ENCODE measurements around the gene CATSPER3.

GRCh38 chr5:135031813-135032694 is 64.3 kb downstream of the CATSPER3 start:
- TF ChIP-seq, protein P1, sequence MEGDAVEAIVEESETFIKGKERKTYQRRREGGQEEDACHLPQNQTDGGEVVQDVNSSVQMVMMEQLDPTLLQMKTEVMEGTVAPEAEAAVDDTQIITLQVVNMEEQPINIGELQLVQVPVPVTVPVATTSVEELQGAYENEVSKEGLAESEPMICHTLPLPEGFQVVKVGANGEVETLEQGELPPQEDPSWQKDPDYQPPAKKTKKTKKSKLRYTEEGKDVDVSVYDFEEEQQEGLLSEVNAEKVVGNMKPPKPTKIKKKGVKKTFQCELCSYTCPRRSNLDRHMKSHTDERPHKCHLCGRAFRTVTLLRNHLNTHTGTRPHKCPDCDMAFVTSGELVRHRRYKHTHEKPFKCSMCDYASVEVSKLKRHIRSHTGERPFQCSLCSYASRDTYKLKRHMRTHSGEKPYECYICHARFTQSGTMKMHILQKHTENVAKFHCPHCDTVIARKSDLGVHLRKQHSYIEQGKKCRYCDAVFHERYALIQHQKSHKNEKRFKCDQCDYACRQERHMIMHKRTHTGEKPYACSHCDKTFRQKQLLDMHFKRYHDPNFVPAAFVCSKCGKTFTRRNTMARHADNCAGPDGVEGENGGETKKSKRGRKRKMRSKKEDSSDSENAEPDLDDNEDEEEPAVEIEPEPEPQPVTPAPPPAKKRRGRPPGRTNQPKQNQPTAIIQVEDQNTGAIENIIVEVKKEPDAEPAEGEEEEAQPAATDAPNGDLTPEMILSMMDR (IDR thresholded peaks at IDR 0.05; ENCODE audit: low read length) = no peak
- no peak for TF ChIP-seq EZH2 (optimal IDR thresholded peaks at IDR 0.05; ENCODE audit: low read depth, low read length)

Measured in MM.1S (cell line).